Ectodermal cell (in vitro differentiated cells): Measurements from ENCODE around the gene ZNF750.

ENCODE experiments used
- H3K27ac ChIP-seq: 2 replicates; pipeline ENCODE4 v1.7.0; 2013; ENCODE audit warnings: mild to moderate bottlenecking, low read depth, low read length; ENCODE audit not compliant: insufficient read depth, poor library complexity, severe bottlenecking
- H3K27me3 ChIP-seq: 2 replicates; pipeline ENCODE4 v1.7.0; 2013; ENCODE audit warnings: mild to moderate bottlenecking, low read length; ENCODE audit not compliant: insufficient read depth, control insufficient read depth, poor library complexity, severe bottlenecking
- H3K36me3 ChIP-seq: one replicate; pipeline ENCODE4 v1.7.0; 2013; ENCODE audit warnings: low read length; ENCODE audit not compliant: control insufficient read depth, insufficient read depth
- H3K4me1 ChIP-seq: one replicate; pipeline ENCODE4 v1.7.0; 2013; ENCODE audit warnings: low read length; ENCODE audit not compliant: control insufficient read depth, insufficient read depth
- H3K4me3 ChIP-seq: 2 replicates; pipeline ENCODE4 v1.7.0; 2013; ENCODE audit warnings: low read depth, low read length, control low read depth; ENCODE audit not compliant: insufficient read depth
- H3K9me3 ChIP-seq: 2 replicates; pipeline ENCODE4 v1.7.0; 2013; ENCODE audit warnings: mild to moderate bottlenecking, low read length, moderate library complexity; ENCODE audit not compliant: control insufficient read depth
- WGBS, 2 experiments: methylation state at CpG; one replicate each; pipeline ENCODE4 v1.1.7; 2013; ENCODE audit warnings: missing lambda C conversion rate in 2 of 2; 5-methylcytosine and 5-hydroxymethylcytosine counted together

The ZNF750 gene

DNA sequence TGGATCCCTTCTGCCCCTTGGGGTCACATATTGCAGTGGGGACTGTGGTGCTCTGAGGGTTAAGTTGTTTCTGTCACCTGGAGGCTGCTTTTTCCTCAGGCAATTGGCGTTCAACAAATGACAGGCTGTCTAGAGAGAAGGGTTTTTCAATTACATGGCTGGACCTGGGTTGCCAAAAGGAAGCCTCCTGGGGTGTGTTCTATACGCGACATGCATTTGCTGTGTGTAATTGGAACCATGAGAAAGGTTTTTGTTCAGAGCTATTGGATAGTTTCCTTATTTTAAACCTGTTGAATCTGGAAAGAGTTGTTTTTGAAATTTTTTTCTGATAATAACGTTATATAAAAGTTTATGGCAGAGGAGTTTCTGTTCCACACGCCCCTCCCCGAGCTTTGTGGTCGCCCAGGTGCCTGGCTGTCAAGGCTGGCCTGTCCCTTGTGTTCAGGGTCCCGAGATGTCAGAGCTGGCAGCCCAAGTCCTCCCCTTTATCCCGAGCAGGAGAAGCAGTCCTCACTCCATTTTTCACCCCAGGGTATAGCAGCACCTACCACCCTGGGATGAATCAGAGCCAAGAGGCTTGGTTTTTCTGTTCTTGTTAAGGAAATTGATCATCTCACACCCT is 26.1 kb upstream of the ZNF750 start:
- Histone ChIP-seq H3K4me3 (no peak overlapping the region), H3K27ac (no peak overlapping the region), H3K36me3 (peaks cover 4% of the 10 kb centered on the region), H3K9me3 (no peaks in the 10 kb centered on the region), H3K4me1 (peaks cover 33% of the 10 kb centered on the region), H3K27me3 (no peaks in the 10 kb centered on the region)
- WGBS, 2 experiments, result 82 to 83% methylated on average over 9 of the region's 9 CpGs

DNA sequence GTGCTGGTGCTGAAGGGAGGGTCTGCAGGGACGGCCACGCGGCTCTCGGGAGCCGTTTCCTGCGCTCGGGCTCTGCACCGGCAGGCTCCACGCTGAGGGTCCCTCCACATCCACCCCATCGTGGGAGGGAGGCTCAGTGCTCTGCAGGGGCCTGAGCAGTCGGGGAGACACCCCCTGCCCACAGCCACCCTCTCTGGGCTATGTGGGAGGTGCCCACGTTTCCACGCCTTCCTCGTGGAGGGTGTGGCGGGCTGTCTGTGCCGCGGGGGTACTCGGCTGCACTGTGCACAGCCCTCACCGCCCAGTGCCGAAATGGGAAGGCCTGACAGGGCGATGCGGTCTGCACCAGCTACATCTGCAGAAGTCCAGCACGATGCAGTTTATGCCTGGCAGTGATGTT is 25.5 kb upstream of the ZNF750 start:
- 94 to 97% methylated on average over 23 of the region's 23 CpGs for WGBS, 2 experiments
- H3K4me3 ChIP-seq, result no peak overlapping the region
- no peak overlapping the region for H3K27ac ChIP-seq
- peaks cover under 1% of the 10 kb centered on the region for H3K36me3 ChIP-seq
- H3K4me1 ChIP-seq, result peaks cover 34% of the 10 kb centered on the region
- H3K9me3 ChIP-seq, result no peaks in the 10 kb centered on the region
- H3K27me3 ChIP-seq, result no peaks in the 10 kb centered on the region

DNA sequence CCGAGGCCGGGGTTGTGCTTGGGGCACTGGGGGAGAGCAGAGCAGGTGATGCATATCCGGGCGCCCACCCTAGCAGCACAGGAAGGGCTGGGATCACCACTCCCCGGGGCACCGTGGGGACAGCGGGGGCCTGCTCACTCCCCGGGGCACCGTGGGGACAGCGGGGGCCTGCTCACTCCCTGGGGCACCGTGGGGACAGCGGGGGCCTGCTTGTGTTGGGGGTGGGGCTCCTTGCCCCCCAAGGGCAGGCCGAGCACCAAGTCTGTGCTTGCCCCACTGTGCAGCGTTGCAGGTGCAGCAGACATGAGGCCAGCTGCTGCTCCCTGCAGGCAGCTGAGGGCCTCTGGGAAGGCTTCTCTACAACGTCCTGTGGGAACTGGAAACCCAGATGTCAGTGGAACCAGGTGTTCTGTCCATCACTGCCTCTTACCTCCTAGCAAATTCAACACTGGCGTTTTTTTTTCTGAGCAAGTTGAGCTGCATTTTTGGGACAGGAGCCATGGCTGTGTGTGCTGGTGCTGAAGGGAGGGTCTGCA is 25.0 kb upstream of the ZNF750 start:
- Histone ChIP-seq H3K27me3 (no peaks in the 10 kb centered on the region), H3K27ac (no peak overlapping the region), H3K9me3 (no peaks in the 10 kb centered on the region), H3K4me1 (peaks cover 39% of the 10 kb centered on the region), H3K36me3 (no peaks in the 10 kb centered on the region), H3K4me3 (no peak overlapping the region)
- WGBS, 2 experiments, result 93 to 94% methylated on average over 16 of the region's 16 CpGs

DNA sequence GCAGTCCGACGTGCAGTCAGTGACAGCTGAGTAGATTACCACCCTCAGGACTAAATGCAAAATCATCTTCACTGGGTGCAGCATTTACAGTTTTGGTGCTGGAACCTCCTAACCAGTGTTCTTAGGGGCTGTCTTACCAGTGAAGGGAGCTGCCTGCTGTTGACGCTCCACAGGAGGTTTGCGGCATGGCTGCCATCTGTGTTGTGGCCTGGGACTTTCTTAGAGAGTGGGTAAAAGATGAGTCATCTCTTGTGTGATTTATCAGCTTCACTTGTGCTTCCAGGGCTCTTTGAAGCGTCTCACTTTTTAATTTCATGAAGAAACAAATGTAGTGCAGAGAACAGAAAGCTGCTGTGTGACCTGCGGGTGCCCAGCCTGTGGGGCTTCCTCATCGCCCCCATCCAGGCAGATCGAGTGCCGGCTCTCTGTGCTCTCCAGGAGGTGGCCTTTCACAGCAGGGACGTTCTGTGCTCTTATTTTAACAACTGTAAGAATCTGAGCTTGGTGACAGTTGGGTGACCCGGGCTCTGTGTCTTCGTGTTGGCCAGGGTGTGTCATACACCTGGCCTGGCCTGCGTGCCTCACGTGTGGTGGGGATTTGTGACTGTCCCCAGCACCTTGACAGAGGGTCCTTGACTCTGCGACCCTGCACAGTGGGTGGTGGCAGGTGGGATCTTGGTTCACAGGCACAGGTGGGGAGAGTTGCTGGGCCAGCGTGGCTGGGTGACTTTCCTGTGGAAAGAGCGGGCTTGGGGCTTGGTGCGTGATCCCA is 24.3 kb upstream of the ZNF750 start:
- Histone ChIP-seq H3K27ac (no peak overlapping the region), H3K4me1 (peaks cover 41% of the 10 kb centered on the region), H3K27me3 (no peaks in the 10 kb centered on the region), H3K9me3 (no peaks in the 10 kb centered on the region), H3K4me3 (no peak overlapping the region), H3K36me3 (no peaks in the 10 kb centered on the region)
- 89% methylated on average over 18 of the region's 18 CpGs for WGBS, 2 experiments

DNA sequence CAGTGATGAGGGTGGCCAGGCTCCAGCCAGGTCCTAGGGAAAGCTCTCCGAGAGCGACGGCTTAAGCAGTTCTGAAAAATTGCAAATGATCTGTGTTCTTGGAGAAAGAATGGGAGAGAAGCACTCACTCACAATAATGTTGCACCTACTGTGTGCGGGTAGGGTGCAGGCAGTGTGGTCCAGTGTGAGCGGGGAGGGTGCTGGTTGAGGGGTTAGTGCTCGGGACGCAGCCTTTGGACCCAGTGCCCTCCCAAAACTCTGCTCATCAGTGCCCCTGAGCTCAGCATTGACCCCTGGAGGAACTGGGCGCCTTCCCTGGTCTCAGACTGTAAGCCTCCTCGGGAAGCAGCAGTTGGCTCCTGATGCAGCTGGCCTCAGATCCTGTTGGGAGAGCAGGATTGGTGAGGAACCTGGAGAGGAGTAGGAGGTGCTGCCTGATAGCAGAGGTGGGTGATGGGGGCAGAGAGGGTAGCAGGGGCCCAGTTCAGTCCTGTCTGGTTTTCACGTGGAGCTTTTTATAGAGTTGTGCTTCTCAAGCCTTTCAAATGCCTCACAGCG is 23.6 kb upstream of the ZNF750 start:
- H3K9me3 ChIP-seq, result no peaks in the 10 kb centered on the region
- H3K4me3 ChIP-seq, result no peak overlapping the region
- H3K27ac ChIP-seq, result no peak overlapping the region
- no peaks in the 10 kb centered on the region for H3K36me3 ChIP-seq
- H3K27me3 ChIP-seq, result no peaks in the 10 kb centered on the region
- 79 to 81% methylated on average over 11 of the region's 11 CpGs for WGBS, 2 experiments
- peaks cover 45% of the 10 kb centered on the region for H3K4me1 ChIP-seq

DNA sequence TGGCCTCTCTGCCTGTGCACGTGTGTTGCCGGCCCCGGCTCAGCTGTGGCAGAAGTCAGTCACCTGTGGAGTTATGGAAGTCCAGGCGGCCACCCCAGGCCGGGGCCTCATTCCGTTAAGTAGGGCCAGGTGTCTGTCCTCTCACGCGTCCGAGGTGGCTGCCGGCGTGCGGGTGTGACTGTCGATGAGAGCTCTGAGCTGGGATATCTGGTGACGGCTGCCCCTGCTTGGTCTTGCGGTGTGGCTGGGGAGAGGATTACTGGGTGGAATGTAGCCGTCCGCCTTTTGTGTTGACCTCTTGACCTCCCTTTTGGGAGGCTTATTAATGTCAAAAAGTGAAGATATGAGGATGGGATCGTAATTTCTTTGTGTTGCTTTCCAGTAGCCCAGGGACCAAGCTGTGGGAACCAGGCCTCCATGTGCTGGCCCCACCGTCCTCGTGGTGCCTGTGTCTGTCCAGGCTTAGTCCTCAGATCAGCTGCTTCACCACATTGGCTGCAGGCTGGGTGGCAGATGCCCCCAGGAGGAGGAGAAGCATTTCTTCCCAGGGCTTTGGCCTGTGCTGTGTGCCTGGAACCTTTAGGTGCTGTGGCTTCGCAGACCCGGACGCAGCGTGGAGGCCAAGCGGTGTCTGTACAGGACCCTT is 23.0 kb upstream of the ZNF750 start:
- H3K36me3 ChIP-seq, result no peaks in the 10 kb centered on the region
- no peaks in the 10 kb centered on the region for H3K9me3 ChIP-seq
- WGBS, 2 experiments, result 90 to 92% methylated on average over 25 of the region's 25 CpGs
- no peak overlapping the region for H3K27ac ChIP-seq
- no peak overlapping the region for H3K4me3 ChIP-seq
- H3K4me1 ChIP-seq, result peaks cover 45% of the 10 kb centered on the region
- no peaks in the 10 kb centered on the region for H3K27me3 ChIP-seq

DNA sequence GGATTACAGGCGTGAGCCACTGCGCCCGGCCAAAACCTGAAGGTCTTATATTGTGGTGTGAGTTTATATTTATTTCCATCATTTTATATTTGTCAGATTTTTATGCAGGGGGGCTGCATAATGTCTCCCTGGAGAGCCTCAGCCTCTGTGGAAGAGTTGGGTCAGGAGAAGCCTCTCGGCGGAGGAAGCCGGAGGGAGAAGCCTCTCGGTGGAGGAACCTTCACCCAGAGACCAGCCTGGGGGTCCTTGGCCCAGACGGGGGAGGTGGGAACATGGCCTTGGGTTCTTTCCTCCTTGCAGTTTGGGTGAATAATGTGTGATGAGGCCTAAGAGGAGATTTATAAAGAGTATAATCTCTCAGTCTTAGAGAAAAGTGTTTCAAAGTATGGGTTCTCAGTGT is 22.4 kb upstream of the ZNF750 start:
- Histone ChIP-seq H3K9me3 (no peaks in the 10 kb centered on the region), H3K27ac (no peak overlapping the region), H3K36me3 (no peaks in the 10 kb centered on the region), H3K27me3 (no peaks in the 10 kb centered on the region), H3K4me3 (no peak overlapping the region), H3K4me1 (peaks cover 45% of the 10 kb centered on the region)
- 96% methylated on average over 5 of the region's 8 CpGs for WGBS, 2 experiments

DNA sequence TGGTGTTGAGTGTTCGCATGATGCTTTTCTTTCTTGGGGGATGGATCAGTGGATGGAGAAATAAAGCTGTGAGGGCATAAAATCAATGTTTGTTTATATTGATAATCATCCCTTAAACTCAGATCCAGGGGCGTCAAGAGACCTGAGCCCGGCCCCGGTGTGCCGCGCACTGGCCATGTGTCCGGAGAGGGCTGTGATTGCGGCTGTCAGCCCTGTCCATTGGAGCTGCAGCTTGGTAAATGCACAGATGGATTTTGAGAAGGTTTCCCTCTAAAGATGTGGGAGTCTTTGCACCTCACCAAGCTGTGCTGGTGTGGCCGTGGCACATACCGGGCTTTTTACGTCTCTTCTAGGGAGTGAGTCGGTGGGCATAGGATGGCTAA is 21.6 kb upstream of the ZNF750 start:
- no peak overlapping the region for H3K27ac ChIP-seq
- H3K4me1 ChIP-seq, result peaks cover 42% of the 10 kb centered on the region
- H3K9me3 ChIP-seq, result no peaks in the 10 kb centered on the region
- WGBS, 2 experiments, result 97% methylated on average over 12 of the region's 12 CpGs
- no peak overlapping the region for H3K4me3 ChIP-seq
- no peaks in the 10 kb centered on the region for H3K36me3 ChIP-seq
- H3K27me3 ChIP-seq, result no peaks in the 10 kb centered on the region

DNA sequence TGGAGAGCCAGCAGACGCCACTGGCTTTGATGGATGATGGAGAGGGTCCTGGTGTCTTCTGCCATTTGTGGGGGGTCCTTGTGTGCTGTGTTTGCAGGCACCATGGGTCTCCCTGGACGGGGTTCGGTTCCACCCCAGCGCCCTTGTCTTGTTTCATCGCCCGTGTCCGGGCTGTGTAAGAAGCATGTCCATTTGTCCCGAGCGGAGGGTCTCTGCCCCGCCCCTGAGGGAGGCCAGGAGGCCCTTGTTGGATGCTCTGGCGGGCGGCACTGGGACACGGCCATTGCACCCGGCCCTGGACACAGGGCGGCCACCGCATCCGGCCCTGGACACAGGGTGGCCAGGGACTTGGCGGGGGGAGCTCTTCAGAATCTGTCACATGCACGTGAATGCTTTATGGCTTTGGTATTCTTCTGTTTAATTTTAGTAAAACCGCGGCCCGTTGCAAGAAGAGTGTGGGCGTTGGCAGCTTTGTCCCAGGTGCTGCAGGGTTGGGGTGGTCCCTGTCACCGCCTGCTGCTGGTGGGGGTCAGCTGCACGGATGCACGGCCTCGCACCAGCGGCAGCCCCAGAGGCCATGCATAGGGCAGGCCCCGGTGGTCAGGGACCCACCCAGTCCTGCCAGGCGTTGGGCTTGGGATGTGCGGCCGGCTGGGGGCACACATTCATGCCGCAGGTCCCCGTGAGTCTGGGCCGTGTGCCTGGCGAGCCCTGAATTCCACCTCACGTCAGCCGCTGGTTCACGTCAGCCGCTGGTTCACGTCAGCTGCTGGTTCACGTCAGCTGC is 21.0 kb upstream of the ZNF750 start:
- no peaks in the 10 kb centered on the region for H3K27me3 ChIP-seq
- H3K27ac ChIP-seq, result no peak overlapping the region
- no peaks in the 10 kb centered on the region for H3K36me3 ChIP-seq
- H3K4me3 ChIP-seq, result no peak overlapping the region
- no peaks in the 10 kb centered on the region for H3K9me3 ChIP-seq
- 94 to 95% methylated on average over 42 of the region's 42 CpGs for WGBS, 2 experiments
- peaks cover 37% of the 10 kb centered on the region for H3K4me1 ChIP-seq
